HepG2 (cell line): ENCODE data around the gene DOCK9. TPM values are rescaled to one million over a fixed set of nuclear protein-coding genes. Genes with fewer than 3 reads are reported as not detected.

Source experiments
- ATAC-seq: fragments of 200-7000 bp; cut with Tn5 transposase; 3 replicates; pipeline ENCODE4 v1.9.1; 2020; ENCODE audit warnings: mild to moderate bottlenecking, moderate library complexity
- BruUV-seq: library from RNA; stranded (reverse); fragments of 400-500 nt; replicated peaks from 2 replicates; lab custom pipeline; 2021; lab: Mats Ljungman, UMichigan
- CTCF ChIA-PET: fragments of 300-600 bp; formaldehyde crosslinking; extraction: SDS; loops from one replicate; lab custom pipeline; 2021; ENCODE audit warnings: low total read pairs, inconsistent platforms, low intra/inter-chr PET ratio; lab: Yijun Ruan, JAX
- POLR2A ChIA-PET: fragments of 350-600 bp; sonication (Branson Sonifier 250); formaldehyde crosslinking; loops from one replicate; lab custom pipeline; 2020; ENCODE audit warnings: antibody characterized with exemption, inconsistent platforms; lab: Yijun Ruan, JAX
- DNase-seq: peaks from one replicate; pipeline ENCODE4 v3.0.0-alpha.2; 2015; ENCODE audit warnings: low spot score
- FAIRE-seq: peaks from 3 replicates; lab custom pipeline; 2011; peaks lifted over from hg19 to GRCh38; lab: Jason Lieb, UNC
- H2AFZ ChIP-seq: one replicate; pipeline ENCODE4 v1.6.1; 2011; ENCODE audit warnings: low read length, inconsistent platforms
- H3K27ac ChIP-seq: fragments of 300-600 bp; 3 replicates; pipeline ENCODE4 v1.8.0; 2011; ENCODE audit warnings: mixed run types, mild to moderate bottlenecking, mixed read lengths, low read length, inconsistent platforms; ENCODE audit not compliant: insufficient read depth; ENCODE audit errors: extremely low read length
- H3K27me3 ChIP-seq, 2 experiments: fragments of 200-600 bp in 1 of 2; 2 replicates in 1 of 2; 3 replicates in 1 of 2; pipeline versions ENCODE4 v1.6.0 to v1.8.0; 2011; ENCODE audit warnings: low read length in 2 of 2, mild to moderate bottlenecking in 2 of 2, moderate library complexity in 2 of 2, inconsistent platforms in 1 of 2; ENCODE audit not compliant: insufficient read depth in 2 of 2, control insufficient read depth in 1 of 2
- H3K36me3 ChIP-seq, 2 experiments: fragments of 200-600 bp in 1 of 2; replicated peaks in 1 of 2; 2 replicates in 1 of 2; 3 replicates in 1 of 2; pipeline versions ENCODE4 v1.5.1 to v1.8.0; 2011; ENCODE audit warnings: low read length in 2 of 2, inconsistent platforms in 1 of 2; ENCODE audit not compliant: insufficient read depth in 2 of 2, control insufficient read depth in 1 of 2
- H3K4me1 ChIP-seq: 2 replicates; pipeline ENCODE4 v1.5.1; 2012; ENCODE audit warnings: low read length, inconsistent platforms; ENCODE audit not compliant: insufficient read depth
- H3K4me2 ChIP-seq: 2 replicates; pipeline ENCODE4 v1.6.0; 2011; ENCODE audit warnings: low read depth, low read length, inconsistent platforms
- H3K4me3 ChIP-seq, 3 experiments: fragments of 200-600 bp in 1 of 3; sonication (generic), shearing (Covaris generic) in 1 of 3; replicated peaks in 1 of 3; 2 replicates each; pipeline ENCODE4 v1.5.1; 2011 to 2016; ENCODE audit warnings: low read length in 3 of 3, inconsistent platforms in 2 of 3, low read depth in 2 of 3, mild to moderate bottlenecking in 2 of 3, control low read depth in 1 of 3, mixed read lengths in 1 of 3; ENCODE audit not compliant: insufficient read depth in 1 of 3
- H3K79me2 ChIP-seq: one replicate; pipeline ENCODE4 v1.6.1; 2011; ENCODE audit warnings: low read length, inconsistent platforms; ENCODE audit not compliant: insufficient read depth
- H3K9ac ChIP-seq: 2 replicates; pipeline ENCODE4 v1.6.0; 2011; ENCODE audit warnings: mild to moderate bottlenecking, low read depth, low read length, inconsistent platforms; ENCODE audit not compliant: insufficient read depth
- H3K9me3 ChIP-seq: 2 replicates; pipeline ENCODE4 v1.5.1; 2012; ENCODE audit warnings: mild to moderate bottlenecking, low read length
- H4K20me1 ChIP-seq: 2 replicates; pipeline ENCODE4 v1.6.0; 2011; ENCODE audit warnings: inconsistent platforms, mild to moderate bottlenecking, low read length, moderate library complexity; ENCODE audit not compliant: insufficient read depth
- CBFB ChIP-seq: sonication (generic); formaldehyde crosslinking; IDR thresholded peaks from 2 replicates; pipeline ENCODE4 v1.4.0; 2020; ENCODE audit warnings: missing genetic modification reagents
- DR1 ChIP-seq: sonication (generic); formaldehyde crosslinking; IDR thresholded peaks from 2 replicates; pipeline ENCODE4 v1.8.0; 2021; ENCODE audit warnings: mild to moderate bottlenecking, missing genetic modification reagents, inconsistent platforms
- ETS1 ChIP-seq: sonication (generic); formaldehyde crosslinking; IDR thresholded peaks from 2 replicates; pipeline ENCODE4 v1.4.0; 2020; ENCODE audit warnings: missing genetic modification reagents
- FOXA3 ChIP-seq: IDR thresholded peaks from 2 replicates; pipeline ENCODE4 v1.6.1; 2016; ENCODE audit warnings: missing genetic modification reagents, missing compliant biosample characterization
- MEF2D ChIP-seq: sonication (generic); formaldehyde crosslinking; IDR thresholded peaks from 2 replicates; pipeline ENCODE4 v1.5.1; 2020; ENCODE audit warnings: mild to moderate bottlenecking, missing genetic modification reagents
- MZF1 ChIP-seq: sonication (generic); formaldehyde crosslinking; IDR thresholded peaks from 2 replicates; pipeline ENCODE4 v1.8.1; 2023; ENCODE audit warnings: mild to moderate bottlenecking, missing genetic modification reagents, borderline replicate concordance
- PBX3 ChIP-seq: sonication (generic); formaldehyde crosslinking; IDR thresholded peaks from 2 replicates; pipeline ENCODE4 v1.8.1; 2023; ENCODE audit warnings: missing genetic modification reagents, inconsistent platforms, borderline replicate concordance
- SNAPC2 ChIP-seq: sonication (generic); formaldehyde crosslinking; IDR thresholded peaks from 2 replicates; pipeline ENCODE4 v1.8.1; 2022; ENCODE audit warnings: mild to moderate bottlenecking, missing genetic modification reagents
- ZFP82 ChIP-seq: sonication (generic); formaldehyde crosslinking; IDR thresholded peaks from 2 replicates; pipeline ENCODE4 v1.5.1; 2020; ENCODE audit warnings: mild to moderate bottlenecking, missing genetic modification reagents, borderline replicate concordance
- ZNF225 ChIP-seq: sonication (generic); formaldehyde crosslinking; IDR thresholded peaks from 2 replicates; pipeline ENCODE4 v1.4.0; 2020; ENCODE audit warnings: mild to moderate bottlenecking, missing genetic modification reagents
- ZNF232 ChIP-seq: sonication (generic); formaldehyde crosslinking; IDR thresholded peaks from 2 replicates; pipeline ENCODE4 v1.4.0; 2020; ENCODE audit warnings: missing genetic modification reagents, borderline replicate concordance
- ZNF296 ChIP-seq: sonication (generic); formaldehyde crosslinking; conservative IDR thresholded peaks from 2 replicates; pipeline ENCODE4 v1.5.0; 2020; ENCODE audit warnings: mild to moderate bottlenecking, missing genetic modification reagents
- ZNF512B ChIP-seq: sonication (generic); formaldehyde crosslinking; IDR thresholded peaks from 2 replicates; pipeline ENCODE4 v1.5.1; 2020; ENCODE audit warnings: missing genetic modification reagents, mild to moderate bottlenecking, borderline replicate concordance
- WGBS: methylation state at CpG from one replicate; pipeline ENCODE4 v1.1.6; 2017; ENCODE audit warnings: low lambda C conversion rate; 5-methylcytosine and 5-hydroxymethylcytosine counted together
- in situ Hi-C: cut with HindIII; loops from 2 replicates; pipeline ENCODE4 v1.10.0; 2017; ENCODE audit warnings: low pct_unique_long_range_greater_than_20kb; ENCODE audit not compliant: extremely low pct_ligation_motif_present
- intact Hi-C: fragments of 100-400 bp; cut with micrococcal nuclease; formaldehyde crosslinking; loops from one replicate; pipeline ENCODE4 v1.10.0; 2022; ENCODE audit not compliant: unreplicated experiment
- polyA plus RNA-seq, 8 experiments: library from polyadenylated mRNA; depleted of rRNA in 3 of 8; stranded (reverse) in 7 of 8; unstranded in 1 of 8; fragments of >200 nt; fragmentation: Illumina TruSeq in 4 of 8; extraction: Trizol in 4 of 8; gene quantifications; 2 replicates each; pipeline versions ENCODE4 v1.2.1 to v1.2.3, GENCODE V29; 2011 to 2016; ENCODE audit warnings: low read depth in 4 of 8, missing spikeins in 1 of 8, mixed read lengths in 1 of 8; ENCODE audit not compliant: insufficient read depth in 1 of 8
- total RNA-seq, 5 experiments: library from RNA; depleted of rRNA; stranded (reverse); fragments of >200 nt; fragmentation: Illumina TruSeq; extraction: Trizol; gene quantifications; 2 replicates each; pipeline ENCODE4 v1.2.3, GENCODE V29; 2016; ENCODE audit warnings: low read depth in 1 of 5

Gene DOCK9
- total and polyA plus RNA-seq, 2 of the 13 experiments (the other 11 are each of a cell fraction or from before 2014, with no cell fraction given), result 0.44 to 0.97 TPM

- no peak for FAIRE-seq
- Histone ChIP-seq H2AFZ (no peak overlapping the region), H3K9me3 (no peaks in the 10 kb centered on the region), H3K27me3 (peaks cover 0 to 5% of the 10 kb centered on the region in 2 experiments; a peak in 1 of 5 replicates), H3K4me2 (no peak overlapping the region), H3K4me1 (no peaks in the 10 kb centered on the region), H3K27ac (no peak overlapping the region), H3K4me3 (no peak overlapping the region), H4K20me1 (no peaks in the 10 kb centered on the region), H3K36me3 (no peaks in the 10 kb centered on the region), H3K79me2 (no peaks in the 10 kb centered on the region), H3K9ac (no peak overlapping the region)
- no peak for DNase-seq
- ATAC-seq, result no peak
- TF ChIP-seq ZFP82 (CRISPR knock-in tag) (no peak), ZNF225 (CRISPR knock-in tag) (no peak), ZNF512B (CRISPR knock-in tag) (no peak), MEF2D (CRISPR knock-in tag) (no peak), ZNF296 (CRISPR knock-in tag) (no peak), MZF1 (CRISPR knock-in tag) (no peak), ZNF232 (CRISPR knock-in tag) (no peak), ETS1 (CRISPR knock-in tag) (no peak), PBX3 (no peak), DR1 (CRISPR knock-in tag) (no peak), FOXA3 (CRISPR knock-in tag) (no peak), CBFB (CRISPR knock-in tag) (no peak), SNAPC2 (CRISPR knock-in tag) (no peak)
- intact Hi-C loops (no loop called here), in situ Hi-C loops (no loop called here)
- CTCF ChIA-PET, result no interaction called here
- POLR2A ChIA-PET, result no interaction called here
- BruUV-seq, result no TSS peak
- 83% methylated on average over 7 of the region's 7 CpGs for WGBS
These were observed 186.3 kb downstream of the DOCK9 start for GRCh38 chr13:98791611-98792010.
